ENCODE measurements around the gene SNAPC1.
"Not testable (repeated sequence)": the region's sequence is repeated elsewhere in the genome, so short reads cannot be mapped to it uniquely, and the experiment has no call there.

DNA sequence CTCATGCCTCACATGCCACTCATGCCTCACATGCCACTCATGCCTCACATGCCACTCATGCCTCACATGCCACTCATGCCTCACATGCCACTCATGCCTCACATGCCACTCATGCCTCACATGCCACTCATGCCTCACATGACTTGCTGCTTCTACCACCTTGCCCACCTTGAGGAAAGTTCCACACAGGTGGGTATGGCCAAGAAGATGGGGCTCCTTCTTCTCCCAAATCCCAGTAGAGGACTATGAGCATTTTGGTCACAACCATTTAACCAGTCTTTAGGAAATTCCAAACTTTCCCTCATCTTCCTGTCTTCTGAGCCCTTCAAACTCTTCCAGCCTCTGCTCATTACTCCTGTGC, 6.9 kb upstream of the SNAPC1 start:
- TF ChIP-seq, protein P1, sequence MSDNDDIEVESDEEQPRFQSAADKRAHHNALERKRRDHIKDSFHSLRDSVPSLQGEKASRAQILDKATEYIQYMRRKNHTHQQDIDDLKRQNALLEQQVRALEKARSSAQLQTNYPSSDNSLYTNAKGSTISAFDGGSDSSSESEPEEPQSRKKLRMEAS (IDR thresholded peaks at IDR 0.05; ENCODE audit: low read depth, low read length), result not testable (repeated sequence)
- TF ChIP-seq, protein P2, sequence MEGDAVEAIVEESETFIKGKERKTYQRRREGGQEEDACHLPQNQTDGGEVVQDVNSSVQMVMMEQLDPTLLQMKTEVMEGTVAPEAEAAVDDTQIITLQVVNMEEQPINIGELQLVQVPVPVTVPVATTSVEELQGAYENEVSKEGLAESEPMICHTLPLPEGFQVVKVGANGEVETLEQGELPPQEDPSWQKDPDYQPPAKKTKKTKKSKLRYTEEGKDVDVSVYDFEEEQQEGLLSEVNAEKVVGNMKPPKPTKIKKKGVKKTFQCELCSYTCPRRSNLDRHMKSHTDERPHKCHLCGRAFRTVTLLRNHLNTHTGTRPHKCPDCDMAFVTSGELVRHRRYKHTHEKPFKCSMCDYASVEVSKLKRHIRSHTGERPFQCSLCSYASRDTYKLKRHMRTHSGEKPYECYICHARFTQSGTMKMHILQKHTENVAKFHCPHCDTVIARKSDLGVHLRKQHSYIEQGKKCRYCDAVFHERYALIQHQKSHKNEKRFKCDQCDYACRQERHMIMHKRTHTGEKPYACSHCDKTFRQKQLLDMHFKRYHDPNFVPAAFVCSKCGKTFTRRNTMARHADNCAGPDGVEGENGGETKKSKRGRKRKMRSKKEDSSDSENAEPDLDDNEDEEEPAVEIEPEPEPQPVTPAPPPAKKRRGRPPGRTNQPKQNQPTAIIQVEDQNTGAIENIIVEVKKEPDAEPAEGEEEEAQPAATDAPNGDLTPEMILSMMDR (IDR thresholded peaks at IDR 0.05; ENCODE audit: low read depth, low read length), result not testable (repeated sequence)
